Gastrocnemius medialis (tissue), 4 donors: ENCODE results near the gene PSMD12.
"Not testable (repeated sequence)": the region's sequence is repeated elsewhere in the genome, so short reads cannot be mapped to it uniquely, and the experiment has no call there.

ENCODE experiments used
- POLR2A ChIP-seq, 2 donors: fragments of 450-650 bp; IDR thresholded peaks; one replicate each; pipeline ENCODE4 v1.6.1; 2017; ENCODE audit warnings: antibody characterized with exemption in 2 of 2, mild to moderate bottlenecking in 2 of 2, moderate library complexity in 2 of 2
- TF ChIP-seq, protein P1 (sequence below), 5 experiments: fragments of 450-650 bp in 3 of 5; fragments of 200-600 bp in 2 of 5; sonication (generic) in 2 of 5; IDR thresholded peaks in 4 of 5; conservative IDR thresholded peaks in 1 of 5; 1 replicate in 4 of 5; 2 replicates in 1 of 5; pipeline ENCODE4 v1.5.1; 2016 to 2019; ENCODE audit warnings: antibody characterized with exemption in 5 of 5, mild to moderate bottlenecking in 3 of 5, moderate library complexity in 3 of 5

DNA sequence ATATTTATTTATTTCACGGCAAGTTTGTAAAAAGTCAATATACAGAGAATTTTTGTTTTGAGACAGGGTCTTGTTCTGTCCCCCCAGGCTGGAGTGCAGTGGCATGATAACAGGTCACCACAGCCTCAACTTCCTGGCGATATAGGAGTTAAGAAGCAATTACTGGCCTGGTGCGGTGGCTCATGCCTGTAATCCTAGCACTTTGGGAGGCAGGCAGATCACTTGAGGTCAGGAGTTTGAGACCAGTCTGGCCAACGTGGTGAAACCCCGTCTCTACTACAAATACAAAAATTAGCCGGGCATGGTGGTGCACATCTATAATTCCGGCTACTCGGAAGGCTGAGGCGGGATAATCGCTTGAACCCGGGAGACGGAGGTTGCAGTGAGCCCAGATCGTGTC is 44.9 kb downstream of the PSMD12 start:
- TF ChIP-seq, protein P1, sequence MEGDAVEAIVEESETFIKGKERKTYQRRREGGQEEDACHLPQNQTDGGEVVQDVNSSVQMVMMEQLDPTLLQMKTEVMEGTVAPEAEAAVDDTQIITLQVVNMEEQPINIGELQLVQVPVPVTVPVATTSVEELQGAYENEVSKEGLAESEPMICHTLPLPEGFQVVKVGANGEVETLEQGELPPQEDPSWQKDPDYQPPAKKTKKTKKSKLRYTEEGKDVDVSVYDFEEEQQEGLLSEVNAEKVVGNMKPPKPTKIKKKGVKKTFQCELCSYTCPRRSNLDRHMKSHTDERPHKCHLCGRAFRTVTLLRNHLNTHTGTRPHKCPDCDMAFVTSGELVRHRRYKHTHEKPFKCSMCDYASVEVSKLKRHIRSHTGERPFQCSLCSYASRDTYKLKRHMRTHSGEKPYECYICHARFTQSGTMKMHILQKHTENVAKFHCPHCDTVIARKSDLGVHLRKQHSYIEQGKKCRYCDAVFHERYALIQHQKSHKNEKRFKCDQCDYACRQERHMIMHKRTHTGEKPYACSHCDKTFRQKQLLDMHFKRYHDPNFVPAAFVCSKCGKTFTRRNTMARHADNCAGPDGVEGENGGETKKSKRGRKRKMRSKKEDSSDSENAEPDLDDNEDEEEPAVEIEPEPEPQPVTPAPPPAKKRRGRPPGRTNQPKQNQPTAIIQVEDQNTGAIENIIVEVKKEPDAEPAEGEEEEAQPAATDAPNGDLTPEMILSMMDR (IDR thresholded peaks at IDR 0.05 in 4 of 5, conservative IDR thresholded peaks at IDR 0.05 in 1 of 5) = not testable (repeated sequence)
- TF ChIP-seq POLR2A (IDR thresholded peaks at IDR 0.05) = not testable (repeated sequence)
